WTC11 (cell line): ENCODE data around the gene SRPK3. TPM values are rescaled to one million over a fixed set of nuclear protein-coding genes. Genes with fewer than 3 reads are reported as not detected.
A peak's percentile ranks its signal among the peaks of the same experiment; 100 is the strongest.

Experiments used
- ATAC-seq: fragments of 200-7000 bp; cut with Tn5 transposase; 2 replicates; pipeline ENCODE4 v1.10.0; 2021; ENCODE audit warnings: mild to moderate bottlenecking, moderate library complexity
- CTCF ChIA-PET: fragments of 300-600 bp; sonication (Branson Sonifier 250); formaldehyde crosslinking; loops from one replicate; lab custom pipeline; 2021; ENCODE audit warnings: antibody characterized with exemption; lab: Charles Lee
- POLR2A ChIA-PET: fragments of 350-600 bp; sonication (Branson Sonifier 250); formaldehyde crosslinking; loops from one replicate; lab custom pipeline; 2021; ENCODE audit warnings: antibody characterized with exemption; lab: Charles Lee
- DNase-seq: peaks from one replicate; pipeline ENCODE4 v3.0.0; 2021; ENCODE audit warnings: low spot score
- H3K27ac Mint-ChIP-seq: 2 replicates; pipeline ENCODE4 v1.8.0; 2021; ENCODE audit warnings: mixed read lengths
- H3K27me3 Mint-ChIP-seq: 2 replicates; pipeline ENCODE4 v1.8.0; 2021; ENCODE audit warnings: low read depth, mild to moderate bottlenecking, moderate library complexity, mixed read lengths
- H3K36me3 Mint-ChIP-seq: 2 replicates; pipeline ENCODE4 v1.8.0; 2021; ENCODE audit warnings: mixed read lengths
- H3K4me1 Mint-ChIP-seq: 2 replicates; pipeline ENCODE4 v1.8.0; 2022; ENCODE audit warnings: mixed read lengths
- H3K4me3 Mint-ChIP-seq: 2 replicates; pipeline ENCODE4 v1.8.0; 2021; ENCODE audit warnings: mild to moderate bottlenecking, moderate library complexity, mixed read lengths
- H3K9me3 Mint-ChIP-seq: 2 replicates; pipeline ENCODE4 v1.8.0; 2021; ENCODE audit warnings: mixed read lengths
- CREM ChIP-seq: sonication (generic); formaldehyde crosslinking; IDR thresholded peaks from 2 replicates; pipeline ENCODE4 v1.8.1; 2022; ENCODE audit warnings: mild to moderate bottlenecking, missing genetic modification reagents, moderate library complexity
- ELF4 ChIP-seq: sonication (generic); formaldehyde crosslinking; IDR thresholded peaks from 2 replicates; pipeline ENCODE4 v1.8.1; 2022; ENCODE audit warnings: low read depth, mild to moderate bottlenecking, moderate library complexity, missing genetic modification reagents
- FOXK1 ChIP-seq: sonication (generic); formaldehyde crosslinking; IDR thresholded peaks from 2 replicates; pipeline ENCODE4 v1.8.0; 2022; ENCODE audit warnings: mild to moderate bottlenecking, moderate library complexity, missing genetic modification reagents
- NR1H2 ChIP-seq: sonication (generic); formaldehyde crosslinking; IDR thresholded peaks from 2 replicates; pipeline ENCODE4 v1.9.0; 2021; ENCODE audit warnings: mild to moderate bottlenecking, moderate library complexity, missing genetic modification reagents
- RORB ChIP-seq: fragments of 250-450 bp; sonication (Bioruptor Pico); IDR thresholded peaks from 2 replicates; pipeline ENCODE4 v1.9.0; 2021; ENCODE audit warnings: mild to moderate bottlenecking
- SP1 ChIP-seq: sonication (generic); formaldehyde crosslinking; conservative IDR thresholded peaks from 2 replicates; pipeline ENCODE4 v1.8.1; 2022; ENCODE audit warnings: missing genetic modification reagents
- TEAD4 ChIP-seq: sonication (generic); formaldehyde crosslinking; IDR thresholded peaks from 2 replicates; pipeline ENCODE4 v1.8.0; 2022; ENCODE audit warnings: mild to moderate bottlenecking, missing genetic modification reagents
- ZNF138 ChIP-seq: sonication (generic); formaldehyde crosslinking; conservative IDR thresholded peaks from 2 replicates; pipeline ENCODE4 v1.8.1; 2022; ENCODE audit warnings: mild to moderate bottlenecking, moderate library complexity, missing genetic modification reagents
- ZNF232 ChIP-seq: sonication (generic); formaldehyde crosslinking; IDR thresholded peaks from 2 replicates; pipeline ENCODE4 v1.8.0; 2022; ENCODE audit warnings: mild to moderate bottlenecking, missing genetic modification reagents
- ZNF317 ChIP-seq: sonication (generic); formaldehyde crosslinking; IDR thresholded peaks from 2 replicates; pipeline ENCODE4 v1.8.1; 2023; ENCODE audit warnings: low read depth, mild to moderate bottlenecking, moderate library complexity, missing genetic modification reagents, borderline replicate concordance
- ZNF423 ChIP-seq: fragments of 250-450 bp; sonication (Bioruptor Pico); IDR thresholded peaks from 2 replicates; pipeline ENCODE4 v2.1.2; 2022; ENCODE audit warnings: mild to moderate bottlenecking, moderate library complexity
- ZNF671 ChIP-seq: fragments of 250-450 bp; sonication (Bioruptor Pico); IDR thresholded peaks from 2 replicates; pipeline ENCODE4 v1.8.0; 2021; ENCODE audit warnings: mild to moderate bottlenecking
- total RNA-seq: library from RNA; stranded (reverse); gene quantifications from 3 replicates; pipeline ENCODE4 v1.2.3, GENCODE V29; 2021
- TF ChIP-seq, protein P1 (sequence below): sonication (generic); formaldehyde crosslinking; IDR thresholded peaks from 2 replicates; pipeline ENCODE4 v1.8.1; 2023; ENCODE audit warnings: mild to moderate bottlenecking, missing genetic modification reagents
- TF ChIP-seq, protein P2 (sequence below): fragments of 250-450 bp; sonication (Bioruptor Pico); IDR thresholded peaks from 2 replicates; pipeline ENCODE4 v2.1.2; 2022; ENCODE audit warnings: mild to moderate bottlenecking, moderate library complexity
- TF ChIP-seq, protein P3 (sequence below): sonication (generic); formaldehyde crosslinking; IDR thresholded peaks from 2 replicates; pipeline ENCODE4 v1.8.1; 2023; ENCODE audit warnings: mild to moderate bottlenecking, moderate library complexity, missing genetic modification reagents

Gene SRPK3
- total RNA-seq, 1 experiment from 2014 or later = not detected

DNA sequence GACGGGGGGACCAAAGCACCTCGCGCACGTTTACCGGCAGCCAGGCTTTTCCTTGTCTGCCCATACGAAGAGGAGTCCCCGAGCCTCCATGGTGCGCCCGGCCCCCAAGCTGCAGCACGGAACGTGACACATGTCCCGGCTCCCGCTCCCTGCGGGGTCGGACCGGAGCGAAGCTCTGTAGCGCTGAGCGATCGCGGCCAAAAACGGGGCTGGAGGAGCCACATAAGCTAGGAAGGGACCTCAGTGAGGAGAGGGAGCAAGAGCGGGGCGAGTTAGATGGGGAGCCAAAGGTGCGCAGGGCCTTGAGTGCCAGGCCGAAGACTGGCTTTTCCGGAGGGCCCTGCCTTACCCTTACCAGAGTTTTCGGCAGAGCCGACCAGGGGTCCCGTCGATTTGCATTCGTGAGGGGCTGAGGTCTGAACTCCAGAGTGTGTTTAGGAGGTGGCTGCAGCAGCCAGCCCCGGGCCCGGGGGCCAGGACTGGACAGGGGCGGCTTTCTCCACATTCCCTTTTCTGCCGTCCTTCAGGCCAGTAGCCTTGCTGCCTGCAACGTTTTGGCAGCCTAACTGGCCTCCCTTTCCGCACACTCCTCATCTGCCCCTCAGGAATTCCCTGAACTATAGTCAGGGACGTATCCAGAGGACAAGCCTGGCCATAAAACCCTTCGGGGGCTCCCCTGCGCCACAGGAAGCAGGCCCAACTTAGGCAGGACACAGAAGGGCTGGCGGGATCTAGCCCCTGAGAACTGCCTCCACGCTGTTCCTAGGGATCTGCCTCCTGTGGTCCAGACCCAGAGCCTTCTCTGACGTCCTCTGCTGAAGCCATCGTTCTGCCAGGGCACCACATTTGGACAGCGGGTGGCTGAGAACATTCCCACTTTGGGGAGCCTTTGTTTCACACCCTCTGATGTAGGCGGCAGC is 14.3 kb downstream of the SRPK3 start:
- CTCF ChIA-PET = interaction anchor here (0.7 to 1.9 kb wide), 11 partner anchors 13 to 152 kb away, joined by 3 to 8 read pairs (median 3); no protein-coding TSS in a partner anchor
- peaks cover 12% of the 10 kb centered on the region for H3K4me1 Mint-ChIP-seq
- peak overlapping the region; percentile 89 for H3K27ac Mint-ChIP-seq
- TF ChIP-seq ZNF317 (CRISPR knock-in tag) = no peak
- no peak for TF ChIP-seq RORB (CRISPR knock-in tag)
- TF ChIP-seq, protein P1, sequence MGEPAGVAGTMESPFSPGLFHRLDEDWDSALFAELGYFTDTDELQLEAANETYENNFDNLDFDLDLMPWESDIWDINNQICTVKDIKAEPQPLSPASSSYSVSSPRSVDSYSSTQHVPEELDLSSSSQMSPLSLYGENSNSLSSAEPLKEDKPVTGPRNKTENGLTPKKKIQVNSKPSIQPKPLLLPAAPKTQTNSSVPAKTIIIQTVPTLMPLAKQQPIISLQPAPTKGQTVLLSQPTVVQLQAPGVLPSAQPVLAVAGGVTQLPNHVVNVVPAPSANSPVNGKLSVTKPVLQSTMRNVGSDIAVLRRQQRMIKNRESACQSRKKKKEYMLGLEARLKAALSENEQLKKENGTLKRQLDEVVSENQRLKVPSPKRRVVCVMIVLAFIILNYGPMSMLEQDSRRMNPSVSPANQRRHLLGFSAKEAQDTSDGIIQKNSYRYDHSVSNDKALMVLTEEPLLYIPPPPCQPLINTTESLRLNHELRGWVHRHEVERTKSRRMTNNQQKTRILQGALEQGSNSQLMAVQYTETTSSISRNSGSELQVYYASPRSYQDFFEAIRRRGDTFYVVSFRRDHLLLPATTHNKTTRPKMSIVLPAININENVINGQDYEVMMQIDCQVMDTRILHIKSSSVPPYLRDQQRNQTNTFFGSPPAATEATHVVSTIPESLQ (CRISPR knock-in tag) = 0 out of 2 replicates have a peak, but pooled peaks have one; percentile 7
- POLR2A ChIA-PET = interaction anchor here (0.9 to 1.6 kb wide), 4 partner anchors 17 to 116 kb away, joined by 3 to 6 read pairs (median 4); no protein-coding TSS in a partner anchor
- ATAC-seq (no peak), DNase-seq (no peak)
- no peaks in the 10 kb centered on the region for H3K9me3 Mint-ChIP-seq
- H3K36me3 Mint-ChIP-seq = peaks cover 10% of the 10 kb centered on the region
- H3K27me3 Mint-ChIP-seq = no peaks in the 10 kb centered on the region
- H3K4me3 Mint-ChIP-seq = peak overlapping the region; percentile 90

- H3K27ac Mint-ChIP-seq = no peak overlapping the region
- DNase-seq = no peak
- no peaks in the 10 kb centered on the region for H3K27me3 Mint-ChIP-seq
- H3K9me3 Mint-ChIP-seq = no peaks in the 10 kb centered on the region
- peaks cover 10% of the 10 kb centered on the region for H3K36me3 Mint-ChIP-seq
- TF ChIP-seq, protein P2, sequence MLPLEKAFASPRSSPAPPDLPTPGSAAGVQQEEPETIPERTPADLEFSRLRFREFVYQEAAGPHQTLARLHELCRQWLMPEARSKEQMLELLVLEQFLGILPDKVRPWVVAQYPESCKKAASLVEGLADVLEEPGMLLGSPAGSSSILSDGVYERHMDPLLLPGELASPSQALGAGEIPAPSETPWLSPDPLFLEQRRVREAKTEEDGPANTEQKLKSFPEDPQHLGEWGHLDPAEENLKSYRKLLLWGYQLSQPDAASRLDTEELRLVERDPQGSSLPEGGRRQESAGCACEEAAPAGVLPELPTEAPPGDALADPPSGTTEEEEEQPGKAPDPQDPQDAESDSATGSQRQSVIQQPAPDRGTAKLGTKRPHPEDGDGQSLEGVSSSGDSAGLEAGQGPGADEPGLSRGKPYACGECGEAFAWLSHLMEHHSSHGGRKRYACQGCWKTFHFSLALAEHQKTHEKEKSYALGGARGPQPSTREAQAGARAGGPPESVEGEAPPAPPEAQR (CRISPR knock-in tag) = no peak
- no peak for TF ChIP-seq NR1H2 (CRISPR knock-in tag)
- TF ChIP-seq, all 79 proteins: peak for 0
- POLR2A ChIA-PET = no interaction called here
- Mint-ChIP-seq H3K4me3 (no peak overlapping the region), H3K4me1 (peaks cover 12% of the 10 kb centered on the region)
- ATAC-seq = no peak
- CTCF ChIA-PET = no interaction called here
These were observed 16.7 kb downstream of the SRPK3 start for GRCh38 chrX:153797415-153798015.

GRCh38 chrX:153799326-153799725 is 18.5 kb downstream of the SRPK3 start:
- DNase-seq (no peak), ATAC-seq (no peak)
- H3K9me3 Mint-ChIP-seq = no peaks in the 10 kb centered on the region
- POLR2A ChIA-PET = no interaction called here
- H3K4me1 Mint-ChIP-seq = peaks cover 7% of the 10 kb centered on the region
- CTCF ChIA-PET = interaction anchor here (1.0 kb wide), 1 partner anchor 21 kb away, joined by 4 read pairs; no protein-coding TSS in a partner anchor
- H3K36me3 Mint-ChIP-seq = peaks cover 14% of the 10 kb centered on the region
- no peak for TF ChIP-seq ELF4 (CRISPR knock-in tag)
- TF ChIP-seq TEAD4 = no peak
- TF ChIP-seq ZNF671 (CRISPR knock-in tag) = no peak
- TF ChIP-seq, protein P3, sequence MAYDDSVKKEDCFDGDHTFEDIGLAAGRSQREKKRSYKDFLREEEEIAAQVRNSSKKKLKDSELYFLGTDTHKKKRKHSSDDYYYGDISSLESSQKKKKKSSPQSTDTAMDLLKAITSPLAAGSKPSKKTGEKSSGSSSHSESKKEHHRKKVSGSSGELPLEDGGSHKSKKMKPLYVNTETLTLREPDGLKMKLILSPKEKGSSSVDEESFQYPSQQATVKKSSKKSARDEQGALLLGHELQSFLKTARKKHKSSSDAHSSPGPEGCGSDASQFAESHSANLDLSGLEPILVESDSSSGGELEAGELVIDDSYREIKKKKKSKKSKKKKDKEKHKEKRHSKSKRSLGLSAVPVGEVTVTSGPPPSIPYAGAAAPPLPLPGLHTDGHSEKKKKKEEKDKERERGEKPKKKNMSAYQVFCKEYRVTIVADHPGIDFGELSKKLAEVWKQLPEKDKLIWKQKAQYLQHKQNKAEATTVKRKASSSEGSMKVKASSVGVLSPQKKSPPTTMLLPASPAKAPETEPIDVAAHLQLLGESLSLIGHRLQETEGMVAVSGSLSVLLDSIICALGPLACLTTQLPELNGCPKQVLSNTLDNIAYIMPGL (CRISPR knock-in tag) = no peak
- TF ChIP-seq SP1 (CRISPR knock-in tag) = no peak
- TF ChIP-seq ZNF138 (CRISPR knock-in tag) = no peak
- TF ChIP-seq FOXK1 = no peak
- no peak for TF ChIP-seq ZNF423
- TF ChIP-seq CREM (CRISPR knock-in tag) = no peak
- no peak for TF ChIP-seq ZNF232 (CRISPR knock-in tag)
- H3K4me3 Mint-ChIP-seq = no peak overlapping the region
- no peaks in the 10 kb centered on the region for H3K27me3 Mint-ChIP-seq
- H3K27ac Mint-ChIP-seq = no peak overlapping the region
